ENCODE measurements around the gene ACKR2. TPM values are rescaled to one million over a fixed set of nuclear protein-coding genes. Genes with fewer than 3 reads are reported as not detected.

ACKR2 gene
- total and polyA plus RNA-seq, 2 experiments from 2014 or later = 0.35 TPM; not detected in 1

DNA sequence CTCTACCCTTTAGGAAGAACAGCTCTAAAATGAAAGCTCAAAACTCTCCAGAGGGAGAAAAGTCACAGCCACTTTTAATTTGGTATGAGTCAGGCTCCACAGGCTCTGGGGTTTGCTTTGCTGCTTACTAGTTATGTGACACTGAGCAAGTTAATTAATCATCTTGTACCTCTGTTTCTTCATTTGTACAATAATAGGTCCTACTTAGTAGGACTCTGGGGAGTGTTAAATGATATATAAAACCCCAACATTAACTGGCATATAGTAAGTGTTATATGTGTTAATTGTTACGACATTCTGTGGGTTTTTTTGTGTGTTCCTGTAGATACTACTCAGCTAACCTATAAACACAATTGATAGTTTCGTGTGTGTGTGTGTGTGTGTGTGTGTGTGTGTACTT is 6.6 kb downstream of the ACKR2 start (continued):
- TF ChIP-seq ZNF462 (CRISPR knock-in tag; IDR thresholded peaks at IDR 0.05) = no peak
- no peak for TF ChIP-seq JUNB (IDR thresholded peaks at IDR 0.05; ENCODE audit: unreplicated experiment)
- TF ChIP-seq NANOG (IDR thresholded peaks at IDR 0.05; ENCODE audit: borderline replicate concordance) = no peak

DNA sequence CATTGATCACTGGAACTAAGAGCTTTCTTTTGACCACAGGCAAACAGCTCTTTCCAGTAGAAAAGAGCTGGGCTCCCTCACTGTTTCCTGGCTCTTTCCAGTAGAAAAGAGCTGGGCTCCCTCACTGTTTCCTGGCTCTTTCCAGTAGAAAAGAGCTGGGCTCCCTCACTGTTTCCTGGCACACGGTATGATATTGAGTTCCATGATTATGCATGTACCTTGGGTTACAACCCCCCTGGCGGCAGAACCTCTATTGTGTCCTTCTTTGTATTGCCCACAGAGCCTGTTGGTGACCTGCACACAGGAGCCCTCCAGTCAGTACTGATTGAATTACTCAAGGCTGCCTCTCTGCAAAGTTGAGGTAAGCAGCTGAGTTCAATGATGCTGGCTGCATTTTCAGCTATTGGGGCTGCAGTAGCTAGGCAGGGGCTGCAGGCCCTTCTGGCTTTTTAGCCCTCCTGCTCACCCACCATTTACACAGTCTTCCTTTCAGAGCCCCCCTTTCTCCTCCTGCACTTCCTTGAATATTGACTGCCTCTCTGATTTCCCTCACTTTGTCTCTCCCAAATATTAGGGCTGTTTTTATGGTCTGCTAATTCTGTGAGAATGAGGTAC is 10.2 kb downstream of the ACKR2 start:
- no peaks in the 10 kb centered on the region for H3K9me2 ChIP-seq (ENCODE audit: insufficient read depth)
- H3K4me2 ChIP-seq = no peak overlapping the region
- no peaks in the 10 kb centered on the region for H3K79me2 ChIP-seq (replicated peaks; ENCODE audit: insufficient read depth)
- TF ChIP-seq CREB1 (CRISPR knock-in tag; IDR thresholded peaks at IDR 0.05; ENCODE audit: low read depth) = no peak
- Mint-ChIP-seq H3K4me3 (no peak overlapping the region), H3K27ac (no peak overlapping the region), H3K36me3 (ENCODE audit: low read depth) (no peaks in the 10 kb centered on the region), H3K4me1 (peaks cover 8% of the 10 kb centered on the region; the same call in 2 of the 3 replicates), H3K27me3 (ENCODE audit: insufficient read depth, low read depth, poor library complexity) (peaks cover 4% of the 10 kb centered on the region), H3K9me3 (no peaks in the 10 kb centered on the region; the same call in 2 of the 3 replicates)
- no peaks in the 10 kb centered on the region for H3K27me3 ChIP-seq (ENCODE audit: insufficient read depth)
- H3K36me3 ChIP-seq (ENCODE audit: insufficient read depth) = no peaks in the 10 kb centered on the region
- DNase-seq (ENCODE audit: low spot score) (peak; percentile 67), ATAC-seq (peak; percentile 93)
- 0 out of 2 replicates have a peak, but pooled peaks cover 5% of the 10 kb centered on the region for H3K4me1 ChIP-seq (ENCODE audit: insufficient read depth)
- H3K4me3 ChIP-seq = no peak overlapping the region
- no peaks in the 10 kb centered on the region for H4K20me1 ChIP-seq (replicated peaks; ENCODE audit: insufficient read depth)
- no peaks in the 10 kb centered on the region for H3F3A ChIP-seq (replicated peaks; ENCODE audit: low read depth)
- no peak overlapping the region for H3K27ac ChIP-seq (ENCODE audit: low read depth)
- H2AFZ ChIP-seq = no peak overlapping the region; the same call in 1 of the 2 replicates

DNA sequence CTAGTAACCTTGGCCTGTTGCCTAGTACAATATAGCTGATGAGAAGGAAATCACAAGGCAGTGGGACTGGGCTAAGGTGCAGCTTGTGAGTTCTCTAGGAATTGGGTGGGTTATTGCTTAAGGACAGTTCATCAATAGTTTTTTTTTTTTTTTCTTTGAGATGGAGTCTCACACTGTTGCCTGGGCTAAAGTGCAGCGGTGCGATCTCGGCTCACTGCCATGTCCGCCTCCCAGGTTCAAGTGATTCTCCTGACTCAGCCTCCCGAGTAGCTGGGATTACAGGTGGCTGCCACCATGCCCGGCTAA is 11.5 kb downstream of the ACKR2 start:
- H3K4me1 ChIP-seq (ENCODE audit: insufficient read depth) = 0 out of 2 replicates have a peak, but pooled peaks cover 5% of the 10 kb centered on the region
- H3K4me2 ChIP-seq = no peak overlapping the region
- H3K27me3 Mint-ChIP-seq (ENCODE audit: insufficient read depth, low read depth, poor library complexity) = peaks cover 4% of the 10 kb centered on the region
- no peak overlapping the region for H3K4me3 Mint-ChIP-seq
- no peak for ATAC-seq
- H3K27ac ChIP-seq (ENCODE audit: low read depth) = no peak overlapping the region
- H3F3A ChIP-seq (replicated peaks; ENCODE audit: low read depth) = no peaks in the 10 kb centered on the region
- no peaks in the 10 kb centered on the region for H3K36me3 Mint-ChIP-seq (ENCODE audit: low read depth)
- no peaks in the 10 kb centered on the region; the same call in 2 of the 3 replicates for H3K9me3 Mint-ChIP-seq
- H3K27ac Mint-ChIP-seq = no peak overlapping the region
- no peak for DNase-seq (ENCODE audit: low spot score)
- H3K27me3 ChIP-seq (ENCODE audit: insufficient read depth) = no peaks in the 10 kb centered on the region
- H3K9me2 ChIP-seq (ENCODE audit: insufficient read depth) = no peaks in the 10 kb centered on the region
- H2AFZ ChIP-seq = no peak overlapping the region
- no peak overlapping the region for H3K4me3 ChIP-seq
- H3K36me3 ChIP-seq (ENCODE audit: insufficient read depth) = no peaks in the 10 kb centered on the region
- no peaks in the 10 kb centered on the region for H4K20me1 ChIP-seq (replicated peaks; ENCODE audit: insufficient read depth)
- peaks cover 8% of the 10 kb centered on the region; the same call in 2 of the 3 replicates for H3K4me1 Mint-ChIP-seq
- H3K79me2 ChIP-seq (replicated peaks; ENCODE audit: insufficient read depth) = no peaks in the 10 kb centered on the region
- no peak for TF ChIP-seq STAT1 (IDR thresholded peaks at IDR 0.05; ENCODE audit: unreplicated experiment)
- no peak for TF ChIP-seq ZNF331 (CRISPR knock-in tag; IDR thresholded peaks at IDR 0.05; ENCODE audit: low read depth)
- no peak for TF ChIP-seq ZNF114 (CRISPR knock-in tag; IDR thresholded peaks at IDR 0.05)
- no peak for TF ChIP-seq EZH2 (IDR thresholded peaks at IDR 0.05; ENCODE audit: low read depth, unreplicated experiment)
- no peak for TF ChIP-seq ETS1 (IDR thresholded peaks at IDR 0.05)
- no peak for TF ChIP-seq CREB1 (CRISPR knock-in tag; IDR thresholded peaks at IDR 0.05; ENCODE audit: low read depth)
- TF ChIP-seq JUNB (IDR thresholded peaks at IDR 0.05; ENCODE audit: unreplicated experiment) = no peak

Data from GM23338 (cell line).